RPMI7951 (cell line): ENCODE results near the gene KCNJ12. TPM values are rescaled to one million over a fixed set of nuclear protein-coding genes. Genes with fewer than 3 reads are reported as not detected.
"Not testable (repeated sequence)": the region's sequence is repeated elsewhere in the genome, so short reads cannot be mapped to it uniquely, and the experiment has no call there.

Source experiments
- DNase-seq: peaks from one replicate; pipeline ENCODE4 v3.0.0-alpha.2; 2012; ENCODE audit warnings: low read depth
- total RNA-seq: library from RNA; depleted of rRNA; stranded (reverse); fragments of >200 nt; shearing (Covaris generic); gene quantifications from 2 replicates; pipeline ENCODE4 v1.2.3, GENCODE V29; 2014

Gene KCNJ12
- total RNA-seq, 1 experiment from 2014 or later = not detected

GRCh38 chr17:21406616-21407404 lies 30.7 kb downstream of the KCNJ12 start:
- DNase-seq = not testable (repeated sequence)

GRCh38 chr17:21407752-21408151 lies 31.6 kb downstream of the KCNJ12 start:
- DNase-seq = not testable (repeated sequence)

GRCh38 chr17:21408224-21408623 lies 32.1 kb downstream of the KCNJ12 start:
- not testable (repeated sequence) for DNase-seq

- not testable (repeated sequence) for DNase-seq
These were observed 32.7 kb downstream of the KCNJ12 start for GRCh38 chr17:21408766-21409300.

GRCh38 chr17:21409388-21409787 lies 33.2 kb downstream of the KCNJ12 start:
- DNase-seq = not testable (repeated sequence)

- DNase-seq = not testable (repeated sequence)
These were observed 33.8 kb downstream of the KCNJ12 start for GRCh38 chr17:21409971-21410370.

- DNase-seq = not testable (repeated sequence)
These were observed 34.2 kb downstream of the KCNJ12 start for GRCh38 chr17:21410371-21410770.

GRCh38 chr17:21410906-21411678 lies 34.9 kb downstream of the KCNJ12 start:
- DNase-seq = peak; percentile 52

GRCh38 chr17:21411679-21412205 lies 35.6 kb downstream of the KCNJ12 start:
- DNase-seq = not testable (repeated sequence)

GRCh38 chr17:21412207-21412681 lies 36.1 kb downstream of the KCNJ12 start:
- DNase-seq = not testable (repeated sequence)

- DNase-seq = not testable (repeated sequence)
These were observed 37.6 kb downstream of the KCNJ12 start for GRCh38 chr17:21413570-21414279.

- not testable (repeated sequence) for DNase-seq
These were observed 38.5 kb downstream of the KCNJ12 start for GRCh38 chr17:21414616-21415015.

GRCh38 chr17:21415166-21415990 lies 39.2 kb downstream of the KCNJ12 start:
- not testable (repeated sequence) for DNase-seq

GRCh38 chr17:21416471-21416981 lies 40.4 kb downstream of the KCNJ12 start:
- DNase-seq = not testable (repeated sequence)

- not testable (repeated sequence) for DNase-seq
These were observed 41.2 kb downstream of the KCNJ12 start for GRCh38 chr17:21417349-21417748.

- no peak for DNase-seq
These were observed 41.8 kb downstream of the KCNJ12 start for GRCh38 chr17:21417921-21418320.

GRCh38 chr17:21418446-21419298 lies 42.5 kb downstream of the KCNJ12 start:
- DNase-seq = no peak

GRCh38 chr17:21419299-21420239 lies 43.4 kb downstream of the KCNJ12 start:
- no peak for DNase-seq
